ENCODE results near the gene MRPL24.
A peak's percentile ranks its signal among the peaks of the same experiment; 100 is the strongest.

MRPL24 gene

GRCh38 chr1:156726549-156727226 lies 14.2 kb downstream of the MRPL24 start:
- Histone ChIP-seq H3K9ac (ENCODE audit: low read length) (peak overlapping the region; percentile 94), H3K27ac (ENCODE audit: low read depth, low read length) (peak overlapping the region; percentile 74), H3K4me2 (ENCODE audit: low read depth, low read length, poor library complexity, severe bottlenecking) (peak overlapping the region; percentile 80), H3K4me3 (ENCODE audit: insufficient read depth, low read length, poor library complexity, severe bottlenecking) (peak overlapping the region; percentile 90), H3K36me3 (ENCODE audit: low read length) (peaks cover 23% of the 10 kb centered on the region), H3F3A (ENCODE audit: insufficient read depth) (peaks cover 20% of the 10 kb centered on the region), H4K20me1 (ENCODE audit: low read depth, low read length) (peaks cover 22% of the 10 kb centered on the region), H3K9me2 (replicated peaks; ENCODE audit: insufficient read depth, low read length) (no peaks in the 10 kb centered on the region), H3K79me2 (ENCODE audit: insufficient read depth, low read length) (peaks cover 68% of the 10 kb centered on the region), H2AFZ (ENCODE audit: low read depth, low read length, severe bottlenecking) (no peak overlapping the region), H3K27me3 (ENCODE audit: low read length) (no peaks in the 10 kb centered on the region), H3K9me3 (ENCODE audit: insufficient read depth, low read length) (no peaks in the 10 kb centered on the region)
- TF ChIP-seq EZH2phosphoT487 (conservative IDR thresholded peaks at IDR 0.05; ENCODE audit: low read length), result no peak
- TF ChIP-seq CTCF (IDR thresholded peaks at IDR 0.05; ENCODE audit: insufficient read depth, low read length, poor library complexity, severe bottlenecking), result peak; percentile 62

DNA sequence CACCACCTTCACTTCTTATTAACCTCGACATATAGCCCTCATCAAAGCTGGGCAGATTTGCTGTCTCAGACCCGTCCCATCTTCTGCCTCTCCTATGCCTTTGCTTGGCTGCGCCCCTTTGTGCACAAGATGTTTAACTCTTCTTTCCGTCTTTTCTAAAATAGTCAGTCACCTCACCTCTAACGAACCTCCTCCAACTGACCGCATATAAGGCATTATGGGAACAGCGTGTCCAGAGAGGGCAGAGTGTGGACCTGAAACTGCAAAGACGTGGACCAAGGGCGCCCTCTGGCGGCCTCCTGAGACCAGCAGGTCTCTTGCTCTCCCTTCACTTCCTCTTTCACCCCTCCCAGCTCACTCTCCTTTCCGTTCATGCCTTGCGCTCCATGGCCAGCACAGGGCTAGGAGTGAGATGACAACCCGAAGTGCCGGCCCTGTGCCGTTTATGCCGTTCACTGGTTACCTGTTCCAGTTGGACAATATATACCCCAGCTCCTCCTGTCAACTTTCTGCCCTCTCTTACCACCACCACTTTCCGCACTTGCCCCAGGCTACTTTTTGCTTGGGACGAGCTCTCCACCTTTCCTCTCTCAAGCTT lies 15.1 kb downstream of the MRPL24 start:
- H3K9me2 ChIP-seq (replicated peaks; ENCODE audit: insufficient read depth, low read length), result no peaks in the 10 kb centered on the region
- H3K4me2 ChIP-seq (ENCODE audit: low read depth, low read length, poor library complexity, severe bottlenecking), result peak overlapping the region; percentile 80
- peak overlapping the region; percentile 94 for H3K9ac ChIP-seq (ENCODE audit: low read length)
- peaks cover 22% of the 10 kb centered on the region for H4K20me1 ChIP-seq (ENCODE audit: low read depth, low read length)
- H3F3A ChIP-seq (ENCODE audit: insufficient read depth), result peaks cover 25% of the 10 kb centered on the region
- peaks cover 28% of the 10 kb centered on the region for H3K36me3 ChIP-seq (ENCODE audit: low read length)
- H3K4me3 ChIP-seq (ENCODE audit: insufficient read depth, low read length, poor library complexity, severe bottlenecking), result peak overlapping the region; percentile 90
- H3K9me3 ChIP-seq (ENCODE audit: insufficient read depth, low read length), result no peaks in the 10 kb centered on the region
- H3K27ac ChIP-seq (ENCODE audit: low read depth, low read length), result peak overlapping the region; percentile 74
- H3K27me3 ChIP-seq (ENCODE audit: low read length), result no peaks in the 10 kb centered on the region
- peaks cover 68% of the 10 kb centered on the region for H3K79me2 ChIP-seq (ENCODE audit: insufficient read depth, low read length)
- no peak for TF ChIP-seq EZH2phosphoT487 (conservative IDR thresholded peaks at IDR 0.05; ENCODE audit: low read length)
- peak; percentile 95 for TF ChIP-seq CTCF (IDR thresholded peaks at IDR 0.05; ENCODE audit: insufficient read depth, low read length, poor library complexity, severe bottlenecking)
- no peak overlapping the region for H2AFZ ChIP-seq (ENCODE audit: low read depth, low read length, severe bottlenecking)

DNA sequence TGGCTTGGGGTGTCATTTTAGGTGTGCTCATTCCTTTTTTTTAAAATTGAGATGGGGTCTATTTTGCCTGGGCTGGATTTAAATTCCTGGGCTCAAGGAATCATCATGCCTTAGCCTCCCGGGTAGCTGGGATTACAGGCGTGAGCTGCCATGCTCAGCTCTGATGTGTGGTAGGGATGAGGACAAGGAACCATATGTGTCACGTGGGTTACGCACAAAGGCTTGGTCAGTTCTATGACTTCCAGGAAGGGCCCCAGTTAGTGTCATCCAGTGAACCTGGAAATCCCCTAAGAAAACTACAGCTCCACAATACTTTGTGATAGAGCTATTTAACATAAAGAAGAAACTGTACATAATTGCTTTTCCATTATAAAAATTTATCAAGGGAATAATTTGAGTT lies 19.4 kb downstream of the MRPL24 start:
- Histone ChIP-seq H3K79me2 (ENCODE audit: insufficient read depth, low read length) (peaks cover 40% of the 10 kb centered on the region), H3K9me2 (replicated peaks; ENCODE audit: insufficient read depth, low read length) (no peaks in the 10 kb centered on the region), H3K27ac (ENCODE audit: low read depth, low read length) (no peak overlapping the region), H2AFZ (ENCODE audit: low read depth, low read length, severe bottlenecking) (no peak overlapping the region), H3F3A (ENCODE audit: insufficient read depth) (peaks cover 16% of the 10 kb centered on the region), H3K4me3 (ENCODE audit: insufficient read depth, low read length, poor library complexity, severe bottlenecking) (no peak overlapping the region), H3K36me3 (ENCODE audit: low read length) (peaks cover 28% of the 10 kb centered on the region), H3K9me3 (ENCODE audit: insufficient read depth, low read length) (no peaks in the 10 kb centered on the region), H4K20me1 (ENCODE audit: low read depth, low read length) (peaks cover 22% of the 10 kb centered on the region), H3K4me2 (ENCODE audit: low read depth, low read length, poor library complexity, severe bottlenecking) (no peak overlapping the region), H3K27me3 (ENCODE audit: low read length) (no peaks in the 10 kb centered on the region), H3K9ac (ENCODE audit: low read length) (no peak overlapping the region)
- TF ChIP-seq CTCF (IDR thresholded peaks at IDR 0.05; ENCODE audit: insufficient read depth, low read length, poor library complexity, severe bottlenecking), result no peak
- no peak for TF ChIP-seq EZH2phosphoT487 (conservative IDR thresholded peaks at IDR 0.05; ENCODE audit: low read length)
